GM21786 (cell line): Measurements from ENCODE around the gene SNX14.
"Not testable (repeated sequence)": the region's sequence is repeated elsewhere in the genome, so short reads cannot be mapped to it uniquely, and the experiment has no call there.

Experiments used
- ATAC-seq: cut with Tn5 transposase; IDR thresholded peaks from one replicate; pipeline ENCODE4 v1.9.1; 2021; ENCODE audit not compliant: unreplicated experiment

SNX14 gene

DNA sequence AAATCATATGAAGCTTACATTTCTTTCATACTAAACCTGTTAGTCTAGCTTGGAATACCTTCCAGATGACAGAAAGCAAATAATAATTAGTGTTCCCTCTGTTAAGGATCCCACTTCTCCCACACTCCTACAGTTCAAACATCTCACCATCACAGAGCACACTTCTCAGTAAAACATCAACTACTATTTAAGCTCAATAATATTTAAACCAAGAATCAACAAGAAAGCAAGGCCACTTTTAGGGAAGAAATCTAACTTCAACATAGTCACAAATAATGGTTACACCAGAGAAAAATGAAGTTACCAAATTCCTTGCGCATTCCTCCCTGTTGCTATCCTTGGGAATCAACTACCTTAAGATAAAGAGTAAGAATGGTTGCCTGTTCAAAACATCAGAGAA, 1.6 kb downstream of the SNX14 start:
- no peak for ATAC-seq

DNA sequence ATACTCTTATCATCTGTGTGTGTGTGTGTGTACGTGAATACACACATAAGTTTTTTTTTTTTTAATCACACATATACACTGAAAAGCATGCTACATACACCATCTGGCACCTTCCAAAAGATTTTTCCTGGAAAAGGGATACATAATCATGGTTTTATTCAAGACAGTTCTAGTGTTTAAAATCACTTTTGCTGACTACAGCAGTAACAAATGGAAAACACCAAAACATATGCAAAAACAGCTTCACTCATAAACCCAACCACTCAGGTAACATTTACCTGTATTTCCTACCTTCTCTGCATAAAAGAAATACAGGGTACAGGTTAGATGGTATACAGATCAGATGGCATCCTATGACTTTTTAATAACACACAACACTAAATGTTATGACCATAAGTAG, 2.5 kb downstream of the SNX14 start:
- ATAC-seq = no peak

DNA sequence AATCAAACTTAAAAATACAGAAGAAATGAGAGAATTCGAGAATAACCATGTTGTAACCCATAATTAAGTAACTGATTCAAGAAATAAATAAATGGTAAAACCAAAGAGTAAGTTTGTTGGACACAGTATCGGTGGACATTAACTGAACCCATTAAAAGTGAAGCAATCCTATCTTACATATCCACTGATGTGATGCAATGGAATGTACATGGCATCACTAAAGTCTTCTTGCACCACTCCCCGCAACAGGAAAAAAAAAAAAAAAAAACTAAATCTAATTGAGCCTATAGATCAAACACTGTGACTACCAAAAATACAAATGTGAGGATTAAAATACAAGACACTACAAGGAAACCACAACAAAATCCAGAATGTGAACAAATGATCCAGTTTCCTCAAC, 7.9 kb downstream of the SNX14 start:
- ATAC-seq = no peak

DNA sequence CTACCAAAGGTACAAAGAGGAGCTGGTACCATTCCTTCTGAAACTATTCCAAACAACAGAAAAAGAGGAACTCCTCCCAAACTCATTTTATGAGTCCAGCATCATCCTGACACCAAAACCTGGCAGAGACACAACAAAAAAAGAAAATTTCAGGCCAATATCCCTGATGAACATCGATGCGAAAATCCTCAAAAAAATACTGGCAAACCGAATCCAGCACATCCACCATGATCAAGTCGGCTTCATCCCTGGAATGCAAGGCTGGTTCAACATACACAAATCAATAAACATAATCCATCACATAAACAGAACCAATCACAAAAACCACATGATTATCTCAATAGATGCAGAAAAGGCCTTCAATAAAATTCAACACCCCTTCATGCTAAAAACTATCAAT, 10.8 kb downstream of the SNX14 start:
- ATAC-seq = not testable (repeated sequence)

DNA sequence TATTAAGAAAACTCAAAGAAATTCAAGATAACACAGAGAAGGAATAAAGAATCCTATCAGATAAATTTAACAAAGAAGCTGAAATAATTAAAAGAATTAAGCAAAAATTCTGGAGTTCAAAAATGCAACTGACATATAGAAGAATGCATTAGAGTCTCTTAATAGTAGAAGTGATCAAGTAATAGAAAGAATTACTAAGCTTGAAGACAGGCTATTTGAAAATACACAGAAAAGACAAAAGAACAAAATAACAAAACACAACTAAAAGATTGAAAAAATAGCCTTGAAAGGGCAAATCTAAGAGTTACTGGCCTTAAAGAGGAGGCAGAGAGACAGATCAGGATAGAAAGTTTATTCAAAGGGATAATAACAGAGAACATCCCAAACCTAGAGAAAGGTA, 12.1 kb downstream of the SNX14 start:
- ATAC-seq = no peak

DNA sequence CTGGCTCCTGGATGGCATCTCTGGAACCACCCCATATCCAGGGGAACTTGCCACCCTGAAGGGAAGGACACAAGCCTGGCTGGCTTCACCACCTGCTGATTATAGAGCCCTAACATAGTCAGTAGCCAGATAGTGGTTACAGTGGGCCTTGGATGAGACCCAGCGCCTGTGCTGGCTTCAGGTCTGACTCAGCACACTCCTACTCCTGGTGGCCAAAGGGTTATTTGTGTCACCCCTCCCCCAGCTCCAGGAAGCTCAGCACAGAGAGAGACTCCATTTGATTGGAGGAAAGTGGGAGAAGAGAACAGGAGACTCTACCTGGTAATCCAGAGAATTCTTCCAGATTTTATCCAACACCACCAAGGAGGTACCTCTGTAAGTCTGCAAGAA, 12.8 kb downstream of the SNX14 start:
- peak; percentile 71 for ATAC-seq

DNA sequence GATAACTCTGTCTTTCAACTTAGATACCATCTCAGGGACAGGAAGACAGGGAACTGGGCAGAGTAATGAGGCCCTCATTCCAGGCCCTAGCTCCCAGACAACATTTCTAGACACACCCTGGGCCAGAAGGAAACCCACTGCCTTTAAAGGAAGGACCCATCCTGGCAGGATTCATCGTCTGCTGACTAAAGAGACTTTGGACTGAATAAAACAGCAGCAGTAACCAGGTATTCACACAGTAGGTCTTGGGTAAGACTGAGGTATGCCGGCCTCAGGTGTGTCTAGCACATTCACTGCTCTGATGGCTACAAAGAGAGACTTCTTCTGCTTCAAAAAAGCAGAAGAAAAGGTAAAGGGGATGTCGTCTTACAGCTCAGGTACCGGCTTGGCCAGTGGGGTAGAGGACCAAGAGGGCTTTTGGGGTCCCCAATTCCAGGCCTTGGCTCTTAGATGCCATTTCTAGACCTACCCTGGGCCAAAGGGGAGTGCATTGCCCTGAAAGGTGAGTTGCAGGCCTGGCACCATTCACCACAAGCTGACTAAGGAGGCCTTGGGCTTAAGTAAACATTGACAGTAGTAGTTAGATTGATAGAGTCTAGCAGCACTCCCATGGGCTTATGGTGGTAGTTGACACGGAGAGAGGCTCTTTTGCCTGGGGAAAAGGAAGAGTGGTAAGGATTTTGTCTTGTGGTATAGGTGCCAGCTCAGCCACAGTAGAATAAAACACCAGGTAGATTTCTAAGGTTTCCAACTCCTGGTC, 13.4 kb downstream of the SNX14 start:
- ATAC-seq = peak; percentile 23

DNA sequence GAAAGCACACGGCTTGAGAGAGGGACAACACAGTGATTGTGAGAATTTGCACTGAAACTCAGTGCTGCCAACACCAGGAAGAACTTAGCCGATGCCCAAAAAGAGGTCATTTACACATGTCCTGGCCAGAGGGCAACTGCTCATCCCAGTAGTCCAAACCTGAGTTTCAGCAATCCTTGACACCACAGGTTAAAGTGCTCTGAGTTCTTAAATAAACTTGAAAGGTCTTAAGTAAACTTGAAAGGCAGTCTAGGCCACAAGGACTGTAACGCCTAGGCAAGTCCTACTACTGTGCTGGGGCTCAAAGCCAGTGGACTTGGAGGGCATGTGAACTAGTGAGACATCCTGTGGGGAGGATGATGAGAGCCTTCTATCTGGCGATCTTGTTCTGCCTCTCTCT, 14.1 kb downstream of the SNX14 start:
- no peak for ATAC-seq

DNA sequence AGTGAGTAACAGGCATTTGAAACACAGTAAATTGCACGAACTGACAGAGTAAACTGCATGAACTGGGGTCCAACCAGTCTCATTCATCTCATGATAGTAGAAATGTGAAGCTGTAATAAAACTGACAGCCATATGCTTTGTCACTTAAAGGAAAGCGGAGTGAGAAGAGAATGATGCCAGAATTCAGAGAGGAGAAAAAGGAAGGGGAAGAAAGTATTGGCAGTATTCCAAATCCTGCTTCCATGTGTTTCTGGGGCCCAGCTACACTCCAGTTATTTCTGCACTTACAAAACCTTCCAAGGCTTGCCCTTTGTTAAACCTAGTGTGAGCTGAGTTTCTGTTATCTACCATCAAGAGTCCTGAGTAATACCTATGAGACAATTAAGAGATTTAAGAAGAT, 17.2 kb downstream of the SNX14 start:
- ATAC-seq = no peak

DNA sequence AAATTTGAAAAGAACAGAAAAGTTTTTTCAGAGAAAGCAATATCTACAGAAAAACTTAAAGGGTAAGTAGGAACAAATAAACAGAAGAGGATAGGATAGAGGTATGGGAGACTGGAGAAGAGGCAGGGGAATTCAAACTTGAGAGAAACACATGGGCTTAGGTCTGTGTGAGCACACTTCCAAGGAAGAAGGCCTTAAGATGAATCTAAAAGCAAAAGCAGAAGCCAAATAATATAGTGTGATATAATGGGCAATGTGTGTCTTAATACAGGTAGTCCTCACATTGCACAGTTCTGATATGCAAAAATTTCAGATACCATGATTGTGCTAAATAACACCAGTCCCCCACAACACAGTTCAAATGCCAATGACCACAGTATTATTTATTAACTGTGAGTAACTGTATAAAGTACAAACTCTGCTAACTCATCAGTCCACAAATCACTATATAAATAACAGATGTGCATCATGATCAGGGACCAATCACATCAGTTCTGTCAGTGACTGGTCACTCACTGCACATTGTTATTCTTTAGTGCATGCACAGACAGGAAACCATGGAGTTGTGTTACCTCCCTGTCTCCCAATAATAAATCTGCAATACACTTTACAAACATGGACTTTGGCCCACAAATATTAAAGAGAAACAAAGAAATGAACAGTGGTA, 18.6 kb downstream of the SNX14 start:
- ATAC-seq = no peak

GRCh38 chr6:85569323-85569722, 24.3 kb downstream of the SNX14 start:
- no peak for ATAC-seq

- no peak for ATAC-seq
Observed at GRCh38 chr6:85568411-85568810, 25.2 kb downstream of the SNX14 start.

DNA sequence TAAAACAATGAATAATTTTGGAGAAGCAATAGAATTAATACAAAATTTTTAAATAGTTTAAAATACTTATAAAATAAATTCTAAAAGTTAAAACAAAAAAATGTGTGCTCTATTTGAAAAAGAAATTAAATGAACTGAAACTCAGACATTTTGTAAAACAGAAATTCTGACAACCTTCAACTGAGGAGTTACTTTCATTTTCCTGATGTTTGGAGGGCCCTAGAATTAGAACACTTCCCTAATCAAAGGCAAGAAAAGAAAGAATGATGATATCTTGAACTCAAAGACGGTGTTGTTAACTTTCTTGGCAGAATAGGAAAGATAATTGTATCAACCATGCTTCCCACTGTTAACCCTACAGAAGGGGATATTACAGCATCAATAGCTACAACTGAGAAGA, 27.9 kb downstream of the SNX14 start:
- ATAC-seq = no peak

DNA sequence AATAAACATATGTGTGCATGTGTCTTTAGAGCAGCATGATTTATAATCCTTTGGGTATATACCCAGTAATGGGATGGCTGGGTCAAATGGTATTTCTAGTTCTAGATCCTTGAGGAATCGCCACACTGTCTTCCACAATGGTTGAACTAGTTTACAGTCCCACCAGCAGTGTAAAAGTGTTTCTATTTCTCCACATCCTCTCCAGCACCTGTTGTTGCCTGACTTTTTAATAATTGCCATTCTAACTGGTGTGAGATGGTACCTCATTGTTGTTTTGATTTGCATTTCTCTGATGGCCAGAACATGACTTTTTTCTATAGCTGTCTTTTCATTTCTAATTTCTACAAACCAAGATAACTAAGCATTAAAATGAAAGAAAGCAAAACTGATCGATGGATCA, 29.4 kb downstream of the SNX14 start:
- not testable (repeated sequence) for ATAC-seq

DNA sequence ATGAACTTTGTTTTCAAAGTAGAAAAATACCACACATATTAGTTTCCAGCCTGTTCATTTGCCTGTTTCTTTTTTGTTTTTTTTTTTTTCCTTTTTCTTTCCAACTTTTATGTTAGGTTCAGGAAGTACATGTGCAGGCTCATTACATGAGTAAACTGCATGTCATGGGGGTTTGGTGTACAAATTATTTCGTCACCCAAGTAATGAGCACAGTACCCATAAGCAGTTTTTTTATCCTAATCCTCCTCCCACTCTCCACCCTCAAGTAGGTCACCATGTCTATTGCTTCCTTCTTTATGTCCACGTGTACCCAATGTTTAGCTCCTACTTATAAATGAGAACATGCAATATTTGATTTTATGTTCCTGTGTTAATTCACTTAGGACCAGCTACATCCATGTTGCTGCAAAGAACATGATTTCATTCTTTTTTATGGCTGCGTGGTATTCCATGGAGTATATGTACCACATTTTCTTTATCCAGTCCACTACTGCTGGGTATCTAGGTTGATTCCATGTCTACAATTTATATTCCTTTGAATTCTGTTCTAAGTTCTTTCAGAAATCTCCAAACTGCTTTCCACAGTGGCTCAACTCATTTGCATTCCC, 31.8 kb downstream of the SNX14 start:
- ATAC-seq = no peak

DNA sequence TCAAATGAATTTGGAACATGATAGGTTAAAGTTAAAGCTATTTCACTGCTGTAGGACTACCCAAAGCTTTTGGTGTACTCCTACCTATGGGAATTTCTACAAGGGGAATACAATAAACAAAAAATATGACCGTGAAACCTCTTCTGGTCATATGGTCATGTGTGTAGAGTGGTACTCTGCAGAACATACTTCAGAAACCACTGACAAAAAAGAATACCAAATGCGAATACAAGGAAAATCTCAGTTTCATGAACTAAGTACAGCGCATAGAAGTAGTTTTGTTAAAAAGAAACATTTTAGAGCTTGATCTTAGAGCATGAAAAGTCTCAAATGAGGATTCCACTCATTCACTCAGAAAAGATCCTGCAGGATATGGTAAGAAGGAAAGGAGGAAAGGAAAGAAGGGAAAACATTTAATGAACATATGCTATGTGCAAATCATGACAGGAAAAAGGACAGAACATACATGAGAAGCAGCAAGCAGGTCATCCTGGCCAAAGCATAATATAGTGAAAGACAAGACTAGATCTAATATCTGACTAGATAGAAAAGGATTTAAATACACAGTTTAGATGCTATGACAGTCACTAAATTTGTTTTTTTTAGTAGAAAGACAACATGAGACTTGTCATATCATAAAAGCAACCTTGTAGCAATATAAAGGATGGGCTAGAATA, 36.5 kb downstream of the SNX14 start:
- ATAC-seq = no peak

DNA sequence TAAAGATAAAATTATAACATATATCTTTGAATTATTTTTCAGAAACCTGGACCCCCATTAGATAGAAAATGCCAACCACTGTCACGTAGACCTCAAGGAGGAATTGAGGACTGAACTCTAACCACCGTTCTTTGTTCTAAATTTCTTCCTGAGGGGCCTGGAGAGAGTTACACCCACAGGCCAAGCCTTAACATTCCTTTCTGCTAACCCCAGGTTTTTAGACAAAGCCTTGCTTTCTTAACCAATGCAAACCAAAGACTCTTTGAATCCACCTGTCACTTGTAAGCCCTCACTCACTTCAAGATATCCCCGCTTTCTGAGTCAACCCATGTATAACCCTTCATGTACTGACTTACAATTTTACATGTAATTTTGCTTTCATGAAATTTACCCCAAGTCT, 41.0 kb downstream of the SNX14 start:
- no peak for ATAC-seq

- no peak for ATAC-seq
Observed at GRCh38 chr6:85551264-85551663, 42.4 kb downstream of the SNX14 start.

- ATAC-seq = no peak
Observed at GRCh38 chr6:85547719-85548118, 45.9 kb downstream of the SNX14 start.

- ATAC-seq = no peak
Observed at GRCh38 chr6:85544776-85545175, 48.9 kb downstream of the SNX14 start.

- no peak for ATAC-seq
Observed at GRCh38 chr6:85537055-85537494, 56.6 kb downstream of the SNX14 start.

GRCh38 chr6:85524281-85524680, 69.4 kb downstream of the SNX14 start:
- not testable (repeated sequence) for ATAC-seq
